HEK293 (cell line): Measurements from ENCODE around the gene COG3.

ENCODE experiments used
- CTCF ChIP-seq: fragments of 450-650 bp; formaldehyde crosslinking; IDR thresholded peaks from 2 replicates; pipeline ENCODE4 v1.5.1; 2016; ENCODE audit warnings: missing biosample characterization, missing genetic modification characterization
- REST ChIP-seq: fragments of 450-650 bp; formaldehyde crosslinking; IDR thresholded peaks from 2 replicates; pipeline ENCODE4 v1.5.1; 2016; ENCODE audit warnings: missing biosample characterization, missing genetic modification characterization
- SP3 ChIP-seq: fragments of 450-650 bp; formaldehyde crosslinking; IDR thresholded peaks from 2 replicates; pipeline ENCODE4 v1.5.1; 2016; ENCODE audit warnings: missing biosample characterization, missing genetic modification characterization
- TCF7L2 ChIP-seq: IDR thresholded peaks from 2 replicates; pipeline ENCODE4 v1.6.1; 2011; ENCODE audit warnings: low read depth, mild to moderate bottlenecking, inconsistent platforms, low read length, moderate library complexity, borderline replicate concordance
- YY1 ChIP-seq: fragments of 450-650 bp; formaldehyde crosslinking; IDR thresholded peaks from 2 replicates; pipeline ENCODE4 v1.5.1; 2018; ENCODE audit warnings: missing biosample characterization, missing genetic modification characterization
- ZNF146 ChIP-seq: fragments of 450-650 bp; formaldehyde crosslinking; IDR thresholded peaks from 2 replicates; pipeline ENCODE4 v1.5.1; 2016; ENCODE audit warnings: missing biosample characterization, missing genetic modification characterization
- ZNF23 ChIP-seq: fragments of 450-650 bp; formaldehyde crosslinking; IDR thresholded peaks from 2 replicates; pipeline ENCODE4 v1.5.1; 2016; ENCODE audit warnings: missing biosample characterization, missing genetic modification characterization, borderline replicate concordance
- TF ChIP-seq, protein P1 (sequence below): fragments of 450-650 bp; formaldehyde crosslinking; IDR thresholded peaks from 2 replicates; pipeline ENCODE4 v1.5.1; 2016; ENCODE audit warnings: missing biosample characterization, missing genetic modification characterization

- TF ChIP-seq CTCF: no peak
- TF ChIP-seq YY1: no peak
- no peak for TF ChIP-seq SP3 (tag by site-specific recombination)
- no peak for TF ChIP-seq TCF7L2
- TF ChIP-seq, protein P1, sequence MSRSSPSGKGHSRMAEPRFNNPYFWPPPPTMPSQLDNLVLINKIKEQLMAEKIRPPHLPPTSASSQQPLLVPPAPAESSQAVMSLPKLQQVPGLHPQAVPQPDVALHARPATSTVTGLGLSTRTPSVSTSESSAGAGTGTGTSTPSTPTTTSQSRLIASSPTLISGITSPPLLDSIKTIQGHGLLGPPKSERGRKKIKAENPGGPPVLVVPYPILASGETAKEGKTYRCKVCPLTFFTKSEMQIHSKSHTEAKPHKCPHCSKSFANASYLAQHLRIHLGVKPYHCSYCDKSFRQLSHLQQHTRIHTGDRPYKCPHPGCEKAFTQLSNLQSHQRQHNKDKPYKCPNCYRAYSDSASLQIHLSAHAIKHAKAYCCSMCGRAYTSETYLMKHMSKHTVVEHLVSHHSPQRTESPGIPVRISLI (tag by site-specific recombination): no peak
- TF ChIP-seq REST (tag by site-specific recombination): no peak
- TF ChIP-seq ZNF23: no peak
- TF ChIP-seq ZNF146 (tag by site-specific recombination): no peak
Observed at GRCh38 chr13:45540195-45540594, 75.5 kb downstream of the COG3 start.
